HFFc6 (cell line): ENCODE data around the gene GNAZ. TPM values are rescaled to one million over a fixed set of nuclear protein-coding genes. Genes with fewer than 3 reads are reported as not detected.

Source experiments
- DNase-seq: peaks from one replicate; pipeline ENCODE4 v3.0.0-alpha.2; 2018
- H3K27ac Mint-ChIP-seq: 2 replicates; pipeline ENCODE4 v1.8.0; 2020; ENCODE audit warnings: mild to moderate bottlenecking, mixed read lengths
- H3K27me3 Mint-ChIP-seq: 2 replicates; pipeline ENCODE4 v1.8.0; 2021; ENCODE audit warnings: mild to moderate bottlenecking, moderate library complexity, mixed read lengths; ENCODE audit not compliant: insufficient read depth
- H3K36me3 Mint-ChIP-seq: 2 replicates; pipeline ENCODE4 v1.8.0; 2021; ENCODE audit warnings: low read depth, mixed read lengths
- H3K4me1 Mint-ChIP-seq: 2 replicates; pipeline ENCODE4 v1.8.0; 2020; ENCODE audit warnings: low read depth, mixed read lengths
- H3K4me3 Mint-ChIP-seq: 2 replicates; pipeline ENCODE4 v1.8.0; 2020; ENCODE audit warnings: mild to moderate bottlenecking, moderate library complexity, mixed read lengths
- H3K9me3 Mint-ChIP-seq: 2 replicates; pipeline ENCODE4 v1.8.0; 2020; ENCODE audit warnings: mild to moderate bottlenecking, mixed read lengths
- total RNA-seq, 6 experiments: library from RNA; stranded (reverse); fragmentation: NEBNext Ultra II Directional; extraction: Animal tissue kit (Norgen Biotek cat#: 25700); gene quantifications; 2 replicates in 1 of 6; 3 replicates in 5 of 6; pipeline ENCODE4 v1.2.3, GENCODE V29; 2021
- TF ChIP-seq, protein P1 (sequence below): fragments of 200-600 bp; sonication (generic); IDR thresholded peaks from 2 replicates; pipeline ENCODE4 v1.5.0; 2021; ENCODE audit warnings: antibody characterized with exemption, mild to moderate bottlenecking

Gene GNAZ
- total RNA-seq, 6 experiments from 2014 or later: 19.0 to 22.5 (median 20.1) TPM

DNA sequence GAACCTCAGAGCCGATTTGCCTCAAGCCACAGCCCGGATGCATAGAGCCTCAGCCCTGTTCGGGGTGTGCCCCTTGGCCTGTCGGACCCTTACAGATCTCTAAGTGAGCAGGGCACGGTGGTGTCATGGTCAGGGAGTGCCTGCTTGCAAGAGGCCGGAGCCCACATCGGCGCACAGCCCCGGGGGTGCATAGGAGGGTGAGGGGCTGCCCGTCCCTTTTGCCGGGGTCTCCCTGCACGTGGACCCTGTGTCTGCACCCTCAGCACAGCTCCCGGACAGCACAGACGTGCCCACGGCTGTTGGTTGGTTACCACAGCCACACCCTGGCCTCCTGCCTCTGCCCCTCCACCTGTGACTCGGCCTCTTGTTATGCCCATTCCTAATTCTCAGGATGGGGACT, 81.5 kb downstream of the GNAZ start:
- Mint-ChIP-seq H3K27me3 (no peaks in the 10 kb centered on the region; the same call in 1 of the 2 replicates), H3K36me3 (peaks cover 8% of the 10 kb centered on the region; the same call in 1 of the 2 replicates), H3K4me3 (no peak overlapping the region), H3K27ac (no peak overlapping the region), H3K9me3 (no peaks in the 10 kb centered on the region), H3K4me1 (peaks cover 11% of the 10 kb centered on the region)
- DNase-seq: no peak
- TF ChIP-seq, protein P1, sequence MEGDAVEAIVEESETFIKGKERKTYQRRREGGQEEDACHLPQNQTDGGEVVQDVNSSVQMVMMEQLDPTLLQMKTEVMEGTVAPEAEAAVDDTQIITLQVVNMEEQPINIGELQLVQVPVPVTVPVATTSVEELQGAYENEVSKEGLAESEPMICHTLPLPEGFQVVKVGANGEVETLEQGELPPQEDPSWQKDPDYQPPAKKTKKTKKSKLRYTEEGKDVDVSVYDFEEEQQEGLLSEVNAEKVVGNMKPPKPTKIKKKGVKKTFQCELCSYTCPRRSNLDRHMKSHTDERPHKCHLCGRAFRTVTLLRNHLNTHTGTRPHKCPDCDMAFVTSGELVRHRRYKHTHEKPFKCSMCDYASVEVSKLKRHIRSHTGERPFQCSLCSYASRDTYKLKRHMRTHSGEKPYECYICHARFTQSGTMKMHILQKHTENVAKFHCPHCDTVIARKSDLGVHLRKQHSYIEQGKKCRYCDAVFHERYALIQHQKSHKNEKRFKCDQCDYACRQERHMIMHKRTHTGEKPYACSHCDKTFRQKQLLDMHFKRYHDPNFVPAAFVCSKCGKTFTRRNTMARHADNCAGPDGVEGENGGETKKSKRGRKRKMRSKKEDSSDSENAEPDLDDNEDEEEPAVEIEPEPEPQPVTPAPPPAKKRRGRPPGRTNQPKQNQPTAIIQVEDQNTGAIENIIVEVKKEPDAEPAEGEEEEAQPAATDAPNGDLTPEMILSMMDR: no peak

DNA sequence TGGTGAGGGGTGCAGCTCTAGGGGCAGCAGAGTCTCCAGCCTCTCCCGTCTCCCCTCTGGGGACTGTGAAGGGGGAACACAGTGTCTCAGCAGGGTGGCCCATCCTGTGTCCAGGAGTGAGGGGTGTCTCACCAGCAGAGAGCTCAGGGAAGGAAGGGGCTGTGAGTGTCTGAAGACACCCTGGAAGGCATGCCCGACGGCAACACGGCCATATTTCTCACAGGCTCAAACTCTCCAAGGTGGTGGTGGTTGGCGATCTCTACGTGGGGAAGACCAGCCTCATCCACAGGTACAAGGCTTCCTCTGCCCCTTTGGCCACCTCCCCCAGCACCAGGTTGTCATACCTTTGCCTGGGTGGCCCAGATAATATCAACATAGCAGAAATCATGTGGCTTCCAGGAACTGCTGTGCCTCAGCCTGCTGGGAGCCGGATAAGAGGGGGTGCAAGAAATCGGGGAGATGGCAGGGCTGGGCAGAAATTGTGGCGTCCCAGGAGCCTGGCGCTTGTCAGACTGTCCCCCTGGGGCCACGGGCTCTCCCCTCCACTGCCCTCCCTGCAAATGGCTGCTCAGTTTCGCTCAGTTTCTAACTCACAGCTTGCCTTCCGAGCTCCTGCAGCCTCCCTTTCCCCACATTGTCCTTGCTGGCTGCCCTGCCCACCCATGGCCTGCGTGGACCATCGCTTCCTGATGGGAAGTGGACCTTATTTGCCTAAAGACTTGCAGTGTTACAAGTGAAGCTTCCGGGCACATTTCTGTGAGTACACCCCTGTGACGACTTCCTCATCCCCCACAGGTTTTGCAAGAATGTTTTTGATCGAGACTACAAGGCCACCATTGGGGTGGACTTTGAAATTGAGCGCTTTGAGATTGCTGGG, 82.2 kb downstream of the GNAZ start:
- no peak for DNase-seq
- H3K27me3 Mint-ChIP-seq: no peaks in the 10 kb centered on the region; the same call in 1 of the 2 replicates
- TF ChIP-seq, protein P1: no peak
- no peak overlapping the region for H3K4me3 Mint-ChIP-seq
- H3K4me1 Mint-ChIP-seq: peaks cover 5% of the 10 kb centered on the region
- H3K9me3 Mint-ChIP-seq: no peaks in the 10 kb centered on the region
- H3K27ac Mint-ChIP-seq: no peak overlapping the region
- peaks cover 8% of the 10 kb centered on the region; the same call in 1 of the 2 replicates for H3K36me3 Mint-ChIP-seq

DNA sequence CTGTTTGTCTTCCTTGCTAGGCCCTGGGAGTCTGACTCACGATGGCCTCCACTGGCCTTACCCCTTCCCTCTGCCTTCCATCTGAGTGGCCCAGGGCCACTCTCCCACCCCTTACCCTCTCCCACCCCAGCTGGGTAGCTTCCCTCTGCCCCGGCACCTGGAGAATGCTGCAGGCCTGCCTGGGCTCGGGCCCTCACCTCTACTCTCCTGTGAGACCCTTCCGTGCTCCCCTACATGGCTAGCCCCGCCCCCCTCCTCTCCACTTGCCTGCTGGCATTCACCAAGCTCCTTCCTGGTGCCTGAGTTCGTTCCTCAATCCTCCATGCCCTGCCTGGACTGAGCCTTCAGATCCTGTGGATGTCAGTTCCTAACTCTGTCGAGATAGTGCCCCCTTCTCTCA, 83.7 kb downstream of the GNAZ start:
- no peak overlapping the region for H3K27ac Mint-ChIP-seq
- no peaks in the 10 kb centered on the region for H3K9me3 Mint-ChIP-seq
- no peaks in the 10 kb centered on the region for H3K4me1 Mint-ChIP-seq
- peaks cover 8% of the 10 kb centered on the region; the same call in 1 of the 2 replicates for H3K36me3 Mint-ChIP-seq
- H3K27me3 Mint-ChIP-seq: no peaks in the 10 kb centered on the region; the same call in 1 of the 2 replicates
- H3K4me3 Mint-ChIP-seq: no peak overlapping the region
- DNase-seq: no peak
- TF ChIP-seq, protein P1: no peak

DNA sequence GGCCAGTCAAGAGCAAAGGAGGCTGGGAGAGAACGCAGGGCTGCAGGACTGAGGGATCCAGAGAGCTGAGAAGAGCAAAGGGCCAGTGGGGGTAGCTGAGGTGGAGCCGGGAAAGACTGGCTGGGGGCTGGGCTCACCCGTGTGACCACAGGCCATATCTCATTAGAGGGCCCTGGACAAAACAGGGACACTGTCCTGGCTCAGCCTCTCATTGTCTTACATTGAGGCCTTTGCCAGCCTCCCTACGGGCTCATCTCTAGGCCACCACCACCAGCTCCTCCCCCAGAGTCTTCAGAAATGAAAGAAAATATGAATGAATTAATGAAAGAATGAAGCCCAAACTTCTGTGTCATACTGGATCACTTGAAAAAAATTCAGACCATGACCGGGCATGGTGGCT, 84.1 kb downstream of the GNAZ start:
- Mint-ChIP-seq H3K9me3 (no peaks in the 10 kb centered on the region), H3K27ac (no peak overlapping the region), H3K27me3 (no peaks in the 10 kb centered on the region; the same call in 1 of the 2 replicates), H3K4me1 (no peaks in the 10 kb centered on the region), H3K36me3 (peaks cover 8% of the 10 kb centered on the region; the same call in 1 of the 2 replicates), H3K4me3 (no peak overlapping the region)
- no peak for DNase-seq
- TF ChIP-seq, protein P1: no peak

DNA sequence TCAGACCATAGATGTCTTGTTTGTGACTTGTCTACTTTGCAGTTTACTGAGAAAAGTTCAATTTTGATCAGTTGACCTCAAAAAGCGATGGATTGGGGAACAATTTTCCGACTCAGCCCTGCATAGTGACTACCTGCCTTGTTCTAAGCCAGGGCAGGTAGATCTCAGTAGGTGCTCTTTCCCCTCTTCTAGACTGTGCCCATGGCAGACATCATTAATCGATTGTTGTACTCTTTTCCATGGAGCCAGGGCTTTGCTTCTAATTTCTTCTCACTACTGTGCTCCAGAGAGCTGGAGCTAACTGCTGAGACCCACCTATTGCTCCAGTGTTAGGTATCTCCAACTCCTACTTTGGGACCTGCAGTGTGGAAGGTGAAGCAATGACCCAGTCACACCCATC, 84.8 kb downstream of the GNAZ start:
- H3K4me3 Mint-ChIP-seq: no peak overlapping the region
- H3K27me3 Mint-ChIP-seq: no peaks in the 10 kb centered on the region; the same call in 1 of the 2 replicates
- H3K27ac Mint-ChIP-seq: no peak overlapping the region
- H3K36me3 Mint-ChIP-seq: peaks cover 8% of the 10 kb centered on the region; the same call in 1 of the 2 replicates
- no peaks in the 10 kb centered on the region for H3K4me1 Mint-ChIP-seq
- TF ChIP-seq, protein P1: no peak
- no peaks in the 10 kb centered on the region for H3K9me3 Mint-ChIP-seq
- DNase-seq: no peak
